Upper lobe of left lung (tissue), 4 donors: ENCODE measurements around the gene MRPS34.

Experiments
- CTCF ChIP-seq, 6 experiments: fragments of 450-650 bp in 4 of 6; fragments of 200-600 bp in 2 of 6; sonication (generic) in 2 of 6; IDR thresholded peaks; one replicate each; pipeline ENCODE4 v1.5.1; 2016 to 2019; ENCODE audit warnings: antibody characterized with exemption in 6 of 6
- EP300 ChIP-seq, 4 donors: sonication (generic); formaldehyde crosslinking; IDR thresholded peaks; one replicate each; pipeline ENCODE4 v1.5.1; 2017; ENCODE audit warnings: antibody characterized with exemption in 4 of 4, control low read depth in 2 of 4
- POLR2A ChIP-seq, 4 donors: fragments of 450-650 bp; IDR thresholded peaks; one replicate each; pipeline ENCODE4 v1.5.1; 2016 to 2017; ENCODE audit warnings: antibody characterized with exemption in 4 of 4, mild to moderate bottlenecking in 2 of 4
- POLR2AphosphoS5 ChIP-seq, 2 donors: sonication (generic); formaldehyde crosslinking; IDR thresholded peaks; one replicate each; pipeline ENCODE4 v1.5.1; 2017; ENCODE audit warnings: antibody characterized with exemption in 2 of 2

DNA sequence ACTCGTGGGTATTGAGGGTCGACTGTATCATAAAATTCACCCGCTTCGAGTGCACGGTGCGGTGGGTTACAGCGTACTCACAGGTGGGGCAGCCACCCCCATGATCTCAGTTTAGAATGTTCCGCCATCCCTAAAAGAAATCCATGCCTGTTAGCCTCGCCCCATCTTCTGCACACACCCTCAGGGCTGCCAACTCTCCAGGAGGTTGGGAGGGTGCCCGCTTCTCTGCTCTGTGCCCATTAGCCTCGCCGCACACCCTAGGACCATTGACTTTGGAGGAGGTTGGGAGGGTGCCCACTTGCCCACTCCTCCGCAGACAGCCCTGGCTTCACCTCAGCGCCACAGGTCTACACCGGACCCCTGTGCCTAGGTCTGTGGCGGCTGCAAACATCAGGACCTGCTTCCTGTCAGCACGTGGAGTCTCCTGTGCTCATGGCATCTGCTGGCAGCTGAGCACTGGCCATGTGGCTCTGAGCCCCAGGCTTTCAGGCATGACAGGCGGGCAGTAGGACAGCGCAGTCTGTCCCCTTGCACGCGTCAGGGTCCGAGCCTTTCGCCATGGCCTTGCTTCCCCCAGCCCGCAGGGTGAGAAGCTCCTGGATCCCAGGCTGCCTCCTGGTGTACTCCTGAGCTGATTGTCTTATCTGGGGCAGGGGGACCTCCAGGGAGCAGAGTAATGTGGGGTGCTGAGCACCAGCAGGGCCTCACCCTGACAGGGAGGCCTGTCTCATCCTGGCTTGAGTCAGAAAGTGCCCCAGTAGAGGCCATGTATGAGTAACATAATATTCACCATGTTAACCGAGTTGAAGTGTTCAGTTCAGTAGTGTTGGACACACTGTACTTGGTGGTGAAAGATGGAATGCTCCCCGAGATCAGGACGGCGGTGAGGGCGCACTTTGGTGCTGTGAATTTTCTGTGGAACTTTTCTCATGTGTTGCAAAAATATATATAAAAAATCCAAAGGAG is 23.5 kb downstream of the MRPS34 start:
- TF ChIP-seq CTCF (IDR thresholded peaks at IDR 0.05): no peak
- no peak for TF ChIP-seq POLR2A (IDR thresholded peaks at IDR 0.05)
- no peak for TF ChIP-seq EP300 (IDR thresholded peaks at IDR 0.05)
- no peak for TF ChIP-seq POLR2AphosphoS5 (IDR thresholded peaks at IDR 0.05)
